ENCODE results near the gene VEPH1. TPM values are rescaled to one million over a fixed set of nuclear protein-coding genes. Genes with fewer than 3 reads are reported as not detected.

VEPH1 gene
- total RNA-seq, 1 donor from 2014 or later: 2.7 TPM

DNA sequence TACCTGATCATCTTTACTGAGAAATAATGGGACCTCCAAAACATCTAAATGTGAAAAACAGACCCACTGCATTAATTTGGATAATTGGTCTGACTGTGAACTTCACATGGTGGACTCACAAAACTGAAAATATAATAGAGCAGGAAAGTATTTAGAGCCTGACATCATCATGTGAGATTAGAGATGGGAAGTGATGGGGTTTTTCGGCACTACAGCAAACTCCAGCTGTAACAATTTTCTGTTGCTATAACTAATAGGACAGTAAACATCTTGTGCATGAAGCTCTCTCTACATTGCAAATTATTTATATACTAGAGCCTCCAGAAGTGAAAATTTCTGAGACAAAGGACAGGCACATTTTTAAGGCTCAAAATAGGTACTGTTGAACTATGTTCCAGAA is 32.2 kb downstream of the VEPH1 start:
- Histone ChIP-seq H3K4me1 (no peaks in the 10 kb centered on the region), H3K4me3 (no peak overlapping the region), H3K27ac (no peak overlapping the region), H3K27me3 (no peaks in the 10 kb centered on the region), H3K9me3 (no peaks in the 10 kb centered on the region), H3K36me3 (no peaks in the 10 kb centered on the region)
- intact Hi-C loops (cut with DNase I): no loop called here
- TF ChIP-seq, protein P1, sequence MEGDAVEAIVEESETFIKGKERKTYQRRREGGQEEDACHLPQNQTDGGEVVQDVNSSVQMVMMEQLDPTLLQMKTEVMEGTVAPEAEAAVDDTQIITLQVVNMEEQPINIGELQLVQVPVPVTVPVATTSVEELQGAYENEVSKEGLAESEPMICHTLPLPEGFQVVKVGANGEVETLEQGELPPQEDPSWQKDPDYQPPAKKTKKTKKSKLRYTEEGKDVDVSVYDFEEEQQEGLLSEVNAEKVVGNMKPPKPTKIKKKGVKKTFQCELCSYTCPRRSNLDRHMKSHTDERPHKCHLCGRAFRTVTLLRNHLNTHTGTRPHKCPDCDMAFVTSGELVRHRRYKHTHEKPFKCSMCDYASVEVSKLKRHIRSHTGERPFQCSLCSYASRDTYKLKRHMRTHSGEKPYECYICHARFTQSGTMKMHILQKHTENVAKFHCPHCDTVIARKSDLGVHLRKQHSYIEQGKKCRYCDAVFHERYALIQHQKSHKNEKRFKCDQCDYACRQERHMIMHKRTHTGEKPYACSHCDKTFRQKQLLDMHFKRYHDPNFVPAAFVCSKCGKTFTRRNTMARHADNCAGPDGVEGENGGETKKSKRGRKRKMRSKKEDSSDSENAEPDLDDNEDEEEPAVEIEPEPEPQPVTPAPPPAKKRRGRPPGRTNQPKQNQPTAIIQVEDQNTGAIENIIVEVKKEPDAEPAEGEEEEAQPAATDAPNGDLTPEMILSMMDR (IDR thresholded peaks at IDR 0.05): no peak
- no peak for TF ChIP-seq POLR2AphosphoS5 (IDR thresholded peaks at IDR 0.05; ENCODE audit: insufficient read depth in 1 of 2, low read depth in 1 of 2)
- TF ChIP-seq POLR2A (IDR thresholded peaks at IDR 0.05): no peak
- DNase-seq (ENCODE audit: extremely low spot score in 2 of 2): no peak

DNA sequence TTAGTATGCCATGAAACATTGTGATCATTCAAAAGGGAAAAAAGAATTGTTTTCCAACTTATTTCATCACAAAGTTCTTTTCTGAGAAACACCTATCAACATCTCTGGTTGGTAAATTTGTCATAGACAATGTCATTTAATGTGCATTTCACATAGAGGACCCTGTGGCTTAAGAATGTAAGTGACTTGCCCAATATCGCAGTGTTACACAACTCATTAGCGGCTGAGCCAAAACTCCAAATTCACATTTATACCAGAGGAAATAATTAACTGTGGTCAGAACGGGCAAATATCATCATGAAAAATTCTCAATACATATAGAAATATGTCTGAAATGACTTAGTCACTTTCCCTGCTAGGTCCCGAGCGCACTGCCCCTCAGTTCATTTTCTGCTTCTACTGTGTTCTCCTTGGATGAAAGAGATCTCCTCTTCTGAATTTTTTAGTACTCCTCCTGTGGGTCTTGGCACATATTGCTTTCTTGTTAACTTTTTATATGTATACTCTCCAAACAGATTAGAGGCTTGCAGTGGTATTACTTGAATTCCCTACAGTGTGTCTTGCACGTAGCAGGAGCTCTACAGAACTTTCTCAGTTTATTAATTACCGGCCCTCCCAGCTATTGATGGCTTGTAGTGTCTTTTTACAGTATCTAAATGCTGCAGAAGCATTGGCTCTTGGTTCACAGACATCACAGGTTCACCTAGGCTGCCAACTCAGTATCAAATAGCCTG is 33.5 kb downstream of the VEPH1 start:
- intact Hi-C loops (cut with DNase I): no loop called here
- TF ChIP-seq, protein P1 (IDR thresholded peaks at IDR 0.05): no peak
- TF ChIP-seq POLR2A (IDR thresholded peaks at IDR 0.05) (no peak), POLR2AphosphoS5 (IDR thresholded peaks at IDR 0.05; ENCODE audit: insufficient read depth in 1 of 2, low read depth in 1 of 2) (no peak)
- Histone ChIP-seq H3K4me3 (no peak overlapping the region), H3K9me3 (no peaks in the 10 kb centered on the region), H3K27me3 (no peaks in the 10 kb centered on the region), H3K4me1 (no peaks in the 10 kb centered on the region), H3K36me3 (no peaks in the 10 kb centered on the region), H3K27ac (no peak overlapping the region)
- no peak for DNase-seq (ENCODE audit: extremely low spot score in 2 of 2)

DNA sequence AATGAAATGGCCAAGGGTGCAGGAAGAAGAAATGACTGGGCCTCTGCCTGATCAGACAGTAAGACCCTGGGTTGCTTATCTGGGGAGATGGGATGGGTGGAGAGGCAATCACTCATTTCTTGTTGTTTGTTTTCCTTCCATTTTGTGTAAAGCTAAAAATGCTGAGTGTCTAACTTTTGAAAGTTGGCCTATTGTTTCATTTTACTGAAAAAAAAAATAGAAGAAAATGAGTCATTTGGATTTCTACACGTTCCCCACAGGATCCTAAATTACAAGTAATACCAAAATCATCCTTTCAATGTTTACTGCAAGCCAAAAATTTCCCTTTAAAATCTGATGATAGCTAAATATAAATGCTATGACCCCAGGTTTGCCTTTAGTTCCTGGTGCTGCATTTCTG is 36.0 kb downstream of the VEPH1 start:
- H3K27ac ChIP-seq: no peak overlapping the region
- TF ChIP-seq POLR2A (IDR thresholded peaks at IDR 0.05) (no peak), POLR2AphosphoS5 (IDR thresholded peaks at IDR 0.05; ENCODE audit: insufficient read depth in 1 of 2, low read depth in 1 of 2) (no peak)
- TF ChIP-seq, protein P1 (IDR thresholded peaks at IDR 0.05): no peak
- no peaks in the 10 kb centered on the region for H3K4me1 ChIP-seq
- intact Hi-C loops (cut with DNase I): no loop called here
- no peaks in the 10 kb centered on the region for H3K27me3 ChIP-seq
- H3K4me3 ChIP-seq: no peak overlapping the region
- no peak for DNase-seq (ENCODE audit: extremely low spot score in 2 of 2)
- no peaks in the 10 kb centered on the region for H3K9me3 ChIP-seq
- H3K36me3 ChIP-seq: no peaks in the 10 kb centered on the region

DNA sequence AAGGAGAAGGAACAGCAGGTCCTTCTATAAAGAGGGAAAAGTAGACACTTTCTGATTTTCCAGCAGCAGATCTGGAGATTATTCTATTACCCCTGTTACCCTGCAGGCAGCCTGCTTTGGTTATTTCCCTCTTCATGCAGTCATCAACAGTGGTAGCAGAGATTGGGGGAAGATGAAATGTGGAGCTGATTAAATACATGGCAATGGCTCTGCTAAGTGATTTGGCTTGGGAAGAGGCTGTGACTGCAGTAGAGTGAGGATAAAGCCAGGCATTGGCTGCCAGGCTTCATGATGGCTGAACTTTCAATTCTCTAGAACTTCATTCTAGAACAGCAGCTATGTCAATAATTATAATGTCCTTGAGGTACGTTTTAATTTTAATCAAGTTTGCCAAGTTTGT is 37.5 kb downstream of the VEPH1 start:
- Histone ChIP-seq H3K9me3 (no peaks in the 10 kb centered on the region), H3K27ac (no peak overlapping the region), H3K36me3 (no peaks in the 10 kb centered on the region), H3K27me3 (no peaks in the 10 kb centered on the region), H3K4me1 (no peaks in the 10 kb centered on the region), H3K4me3 (no peak overlapping the region)
- TF ChIP-seq POLR2A (IDR thresholded peaks at IDR 0.05): no peak
- intact Hi-C loops (cut with DNase I): no loop called here
- no peak for DNase-seq (ENCODE audit: extremely low spot score in 2 of 2)

DNA sequence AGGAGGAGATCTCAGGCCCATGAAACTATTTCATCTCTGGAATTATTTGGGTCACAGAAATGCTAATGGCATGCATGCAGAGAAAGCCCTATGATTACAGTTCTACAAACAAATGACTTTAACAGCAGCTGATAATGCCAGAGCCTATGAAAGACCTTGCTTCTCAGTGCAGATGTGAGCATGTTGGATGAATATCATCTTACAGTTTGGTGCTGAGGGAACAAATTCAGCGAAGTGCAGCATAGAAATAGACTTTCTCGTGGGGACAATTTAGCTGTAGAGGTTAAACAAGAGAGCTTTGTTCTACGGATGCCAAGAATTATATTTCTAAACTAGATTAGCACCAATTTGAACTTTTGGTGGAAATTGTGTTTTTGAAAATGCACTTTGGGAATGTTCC is 38.9 kb downstream of the VEPH1 start:
- intact Hi-C loops (cut with DNase I): no loop called here

More for the DNA sequence above, 38.9 kb downstream of the VEPH1 start:
- TF ChIP-seq, protein P1 (IDR thresholded peaks at IDR 0.05): no peak
- TF ChIP-seq POLR2AphosphoS5 (IDR thresholded peaks at IDR 0.05; ENCODE audit: insufficient read depth in 1 of 2, low read depth in 1 of 2) (no peak), POLR2A (IDR thresholded peaks at IDR 0.05) (no peak)
- no peaks in the 10 kb centered on the region for H3K4me1 ChIP-seq
- H3K27me3 ChIP-seq: no peaks in the 10 kb centered on the region
- H3K36me3 ChIP-seq: no peaks in the 10 kb centered on the region
- no peak overlapping the region for H3K4me3 ChIP-seq
- H3K9me3 ChIP-seq: no peaks in the 10 kb centered on the region
- no peak overlapping the region for H3K27ac ChIP-seq
- DNase-seq (ENCODE audit: extremely low spot score in 2 of 2): no peak
